Endothelial cell of umbilical vein (primary cell): ENCODE data around the gene RUNX2. TPM values are rescaled to one million over a fixed set of nuclear protein-coding genes. Genes with fewer than 3 reads are reported as not detected.

Source experiments
- BruUV-seq: library from RNA; stranded (reverse); fragments of 400-500 nt; replicated peaks from 2 replicates; lab custom pipeline; 2021; lab: Mats Ljungman, UMichigan
- CTCF ChIA-PET: fragments of 300-600, 350-600 bp; sonication (Branson Sonifier 250); formaldehyde crosslinking; loops from one replicate; lab custom pipeline; 2021; ENCODE audit warnings: antibody characterized with exemption, inconsistent platforms; lab: Charles Lee
- POLR2A ChIA-PET: fragments of 300-600, 350-600 bp; sonication (Branson Sonifier 250); formaldehyde crosslinking; loops from one replicate; lab custom pipeline; 2021; ENCODE audit warnings: antibody characterized with exemption, inconsistent platforms; lab: Charles Lee
- DNase-seq: peaks from one replicate; pipeline ENCODE4 v3.0.0-alpha.2; 2011; ENCODE audit warnings: low read depth, low spot score
- FAIRE-seq: peaks from 2 replicates; lab custom pipeline; 2011; peaks lifted over from hg19 to GRCh38; lab: Jason Lieb, UNC
- H2AFZ ChIP-seq: 2 replicates; pipeline ENCODE4 v1.6.0; 2012; ENCODE audit warnings: low read depth, low read length, control low read depth, inconsistent platforms
- H3K27ac ChIP-seq: 2 replicates; pipeline ENCODE4 v1.5.1; 2011; ENCODE audit warnings: low read depth, mild to moderate bottlenecking, control low read depth, low read length, moderate library complexity; ENCODE audit not compliant: insufficient read depth
- H3K27me3 ChIP-seq, 2 experiments: 2 replicates each; pipeline versions ENCODE4 v1.6.0 to v1.6.1; 2011; ENCODE audit warnings: low read length in 2 of 2, mixed read lengths in 1 of 2; ENCODE audit not compliant: control insufficient read depth in 2 of 2, insufficient read depth in 2 of 2
- H3K36me3 ChIP-seq, 2 experiments: 2 replicates in 1 of 2; 3 replicates in 1 of 2; pipeline ENCODE4 v1.5.1; 2011; ENCODE audit warnings: low read length in 2 of 2, mild to moderate bottlenecking in 1 of 2, moderate library complexity in 1 of 2; ENCODE audit not compliant: control insufficient read depth in 2 of 2, insufficient read depth in 2 of 2; ENCODE audit errors: extremely low read depth in 1 of 2
- H3K4me1 ChIP-seq: 3 replicates; pipeline ENCODE4 v1.5.1; 2011; ENCODE audit warnings: mild to moderate bottlenecking, low read length; ENCODE audit not compliant: control insufficient read depth, insufficient read depth; ENCODE audit errors: extremely low read depth
- H3K4me2 ChIP-seq: 2 replicates; pipeline ENCODE4 v1.6.1; 2011; ENCODE audit warnings: low read length, control low read depth, mixed read lengths; ENCODE audit not compliant: insufficient read depth
- H3K4me3 ChIP-seq, 3 experiments: fragments of 200-600 bp in 1 of 3; sonication (generic), shearing (Covaris generic) in 1 of 3; replicated peaks in 1 of 3; 2 replicates each; pipeline ENCODE4 v1.5.1; 2011 to 2016; ENCODE audit warnings: control low read depth in 3 of 3, low read length in 3 of 3, mild to moderate bottlenecking in 2 of 3, inconsistent platforms in 1 of 3, low read depth in 1 of 3, moderate library complexity in 1 of 3; ENCODE audit not compliant: insufficient read depth in 1 of 3
- H3K79me2 ChIP-seq: 2 replicates; pipeline ENCODE4 v1.6.0; 2012; ENCODE audit warnings: low read length, inconsistent platforms; ENCODE audit not compliant: control insufficient read depth, insufficient read depth
- H3K9ac ChIP-seq: replicated peaks from 2 replicates; pipeline ENCODE3; 2011; ENCODE audit warnings: low read length, control low read depth; ENCODE audit not compliant: insufficient read depth; ENCODE audit errors: extremely low read depth
- H3K9me1 ChIP-seq: replicated peaks from 3 replicates; pipeline ENCODE4 v1.6.0; 2011; ENCODE audit warnings: mild to moderate bottlenecking, low read length; ENCODE audit not compliant: control insufficient read depth, insufficient read depth; ENCODE audit errors: extremely low read depth
- H3K9me3 ChIP-seq: replicated peaks from 2 replicates; pipeline ENCODE4 v1.5.1; 2012; ENCODE audit warnings: low read length, inconsistent platforms; ENCODE audit not compliant: control insufficient read depth, insufficient read depth
- H4K20me1 ChIP-seq: replicated peaks from 2 replicates; pipeline ENCODE3; 2011; ENCODE audit warnings: mild to moderate bottlenecking, low read length; ENCODE audit not compliant: control insufficient read depth, insufficient read depth; ENCODE audit errors: extremely low read depth
- CTCF ChIP-seq, 2 donors: IDR thresholded peaks; 1 replicate in 1 of 2; 2 replicates in 1 of 2; pipeline ENCODE4 v1.5.1; 2011; ENCODE audit warnings: low read length in 2 of 2, mild to moderate bottlenecking in 2 of 2, moderate library complexity in 2 of 2, control low read depth in 1 of 2, inconsistent platforms in 1 of 2, low read depth in 1 of 2; ENCODE audit not compliant: insufficient read depth in 1 of 2; ENCODE audit errors: extremely low read depth in 1 of 2
- EZH2 ChIP-seq: IDR thresholded peaks from 2 replicates; pipeline ENCODE4 v1.6.1; 2012; ENCODE audit warnings: borderline replicate concordance, low read depth, mild to moderate bottlenecking, moderate library complexity, low read length, inconsistent platforms; ENCODE audit not compliant: severe bottlenecking
- FOS ChIP-seq: IDR thresholded peaks from 2 replicates; pipeline ENCODE4 v1.6.1; 2011; ENCODE audit warnings: mild to moderate bottlenecking, low read length, moderate library complexity, borderline replicate concordance; ENCODE audit not compliant: insufficient read depth
- GATA2 ChIP-seq: IDR thresholded peaks from 2 replicates; pipeline ENCODE4 v1.7.0; 2011; ENCODE audit warnings: low read depth, mild to moderate bottlenecking, moderate library complexity, mixed read lengths, low read length; ENCODE audit not compliant: insufficient read length, insufficient read depth
- JUN ChIP-seq: IDR thresholded peaks from 2 replicates; pipeline ENCODE4 v1.6.1; 2011; ENCODE audit warnings: borderline replicate concordance, low read depth; ENCODE audit not compliant: insufficient read length, insufficient read depth
- MAX ChIP-seq: IDR thresholded peaks from 2 replicates; pipeline ENCODE4 v1.6.1; 2011; ENCODE audit not compliant: insufficient read depth, insufficient read length
- MYC ChIP-seq: IDR thresholded peaks from one replicate; pipeline ENCODE4 v1.6.1; 2011; ENCODE audit warnings: mild to moderate bottlenecking, low read depth, low read length
- POLR2A ChIP-seq: IDR thresholded peaks from 2 replicates; pipeline ENCODE4 v1.6.1; 2012; ENCODE audit warnings: low read depth, mild to moderate bottlenecking, control low read depth, low read length
- dilution Hi-C: fragments of 300-500 bp; cut with MboI; formaldehyde crosslinking; loops from one replicate; pipeline ENCODE4 v1.15.0; 2019; ENCODE audit warnings: low sequenced_read_pairs; ENCODE audit not compliant: extremely low pct_ligation_motif_present
- intact Hi-C: fragments of 100-400 bp; cut with micrococcal nuclease; formaldehyde crosslinking; loops from one replicate; pipeline ENCODE4 v1.10.0; 2022
- polyA plus RNA-seq, 4 experiments: library from polyadenylated mRNA; depleted of rRNA in 3 of 4; stranded (reverse) in 3 of 4; unstranded in 1 of 4; fragments of >200 nt; gene quantifications; 2 replicates each; pipeline versions ENCODE4 v1.2.1 to v1.2.3, GENCODE V29; 2011 to 2012; ENCODE audit warnings: missing spikeins in 1 of 4
- total RNA-seq: library from RNA; stranded (reverse); gene quantifications from 2 replicates; pipeline ENCODE4 v1.2.3, GENCODE V29; 2021

The RUNX2 gene
- total and polyA plus RNA-seq, 2 donors (not counting 3 experiments of a cell fraction or from before 2014, with no cell fraction given), result 0.06 TPM; not detected in 1

- TF ChIP-seq GATA2 (no peak), MAX (no peak), POLR2A (no peak), CTCF (IDR thresholded peaks at IDR 0.05; ENCODE audit: extremely low read depth in 1 of 2, insufficient read depth in 1 of 2, low read depth in 1 of 2, low read length in 2 of 2) (no peak)
- no peak overlapping the region for H2AFZ ChIP-seq
- DNase-seq (no peak), FAIRE-seq (no peak)
- no peaks in the 10 kb centered on the region for H3K36me3 ChIP-seq
- no peak overlapping the region for H3K27ac ChIP-seq
- no peaks in the 10 kb centered on the region for H3K4me1 ChIP-seq
- H3K9me3 ChIP-seq, result no peaks in the 10 kb centered on the region
- POLR2A ChIA-PET, result no interaction called here
- dilution Hi-C loops (no loop called here), intact Hi-C loops (no loop called here)
- no peak overlapping the region for H3K4me3 ChIP-seq
- H3K79me2 ChIP-seq, result no peaks in the 10 kb centered on the region
- CTCF ChIA-PET, result no interaction called here
- no peaks in the 10 kb centered on the region for H4K20me1 ChIP-seq
- H3K27me3 ChIP-seq, result peaks cover 0 to 2% of the 10 kb centered on the region in 2 experiments
- no peaks in the 10 kb centered on the region for H3K9me1 ChIP-seq
- no peak overlapping the region for H3K9ac ChIP-seq
- H3K4me2 ChIP-seq, result no peak overlapping the region
- BruUV-seq, result no TSS peak
Observed at GRCh38 chr6:45513213-45513618, 185.1 kb downstream of the RUNX2 start.

- intact Hi-C loops (no loop called here), dilution Hi-C loops (no loop called here)
- DNase-seq, result no peak
- TF ChIP-seq GATA2 (no peak), MAX (no peak), JUN (no peak), FOS (no peak), MYC (no peak), EZH2 (no peak)
- ChIA-PET CTCF (no interaction called here), POLR2A (no interaction called here)
- Histone ChIP-seq H4K20me1 (no peaks in the 10 kb centered on the region), H3K36me3 (no peaks in the 10 kb centered on the region), H3K9me1 (no peaks in the 10 kb centered on the region), H3K9ac (no peak overlapping the region), H3K9me3 (no peaks in the 10 kb centered on the region), H3K4me2 (no peak overlapping the region), H3K4me3 (no peak overlapping the region), H3K27ac (no peak overlapping the region), H3K4me1 (no peaks in the 10 kb centered on the region), H3K27me3 (peaks cover 0 to 2% of the 10 kb centered on the region in 2 experiments), H2AFZ (no peak overlapping the region), H3K79me2 (no peaks in the 10 kb centered on the region)
- no TSS peak for BruUV-seq
- no peak for FAIRE-seq
Observed at GRCh38 chr6:45513843-45514242, 185.7 kb downstream of the RUNX2 start.
